C4-2B (cell line): ENCODE measurements around the gene HORMAD1.
A peak's percentile ranks its signal among the peaks of the same experiment; 100 is the strongest.

ENCODE experiments used
- H3K27ac ChIP-seq: fragments of 450-650 bp; 2 replicates; pipeline ENCODE4 v1.5.1; 2017
- CTCF ChIP-seq: fragments of 450-650 bp; conservative IDR thresholded peaks from 2 replicates; pipeline ENCODE4 v1.5.1; 2017; ENCODE audit warnings: mild to moderate bottlenecking
- ZFX ChIP-seq: fragments of 450-650 bp; IDR thresholded peaks from 2 replicates; pipeline ENCODE4 v1.6.1; 2017

HORMAD1 gene

GRCh38 chr1:150696590-150696989 lies 24.1 kb downstream of the HORMAD1 start:
- no peak for TF ChIP-seq ZFX
- TF ChIP-seq CTCF: no peak

GRCh38 chr1:150696162-150696561 lies 24.5 kb downstream of the HORMAD1 start:
- H3K27ac ChIP-seq: no peak overlapping the region
- TF ChIP-seq ZFX (no peak), CTCF (no peak)

More at GRCh38 chr1:150696590-150696989, 24.1 kb downstream of the HORMAD1 start:
- peak overlapping the region; percentile 33 for H3K27ac ChIP-seq

DNA sequence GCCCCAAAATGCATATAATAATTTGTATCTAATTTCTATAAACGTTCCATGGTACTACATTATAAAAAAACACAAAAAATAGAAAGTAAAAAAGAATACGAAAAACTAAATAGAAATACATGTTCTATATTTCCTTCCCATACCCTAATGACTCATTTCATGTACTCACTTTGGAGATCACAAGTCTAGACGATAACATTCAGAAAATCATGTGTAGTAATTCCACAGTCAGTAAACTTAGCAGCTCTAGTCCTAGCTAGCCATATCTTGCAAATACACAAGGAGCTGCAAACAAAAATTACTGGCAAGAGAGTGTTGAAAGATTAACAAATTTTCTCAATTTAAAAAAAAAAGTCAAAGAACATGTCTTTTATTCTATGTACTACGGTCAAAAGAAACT lies 25.1 kb downstream of the HORMAD1 start:
- TF ChIP-seq CTCF (no peak), ZFX (no peak)
- no peak overlapping the region for H3K27ac ChIP-seq

DNA sequence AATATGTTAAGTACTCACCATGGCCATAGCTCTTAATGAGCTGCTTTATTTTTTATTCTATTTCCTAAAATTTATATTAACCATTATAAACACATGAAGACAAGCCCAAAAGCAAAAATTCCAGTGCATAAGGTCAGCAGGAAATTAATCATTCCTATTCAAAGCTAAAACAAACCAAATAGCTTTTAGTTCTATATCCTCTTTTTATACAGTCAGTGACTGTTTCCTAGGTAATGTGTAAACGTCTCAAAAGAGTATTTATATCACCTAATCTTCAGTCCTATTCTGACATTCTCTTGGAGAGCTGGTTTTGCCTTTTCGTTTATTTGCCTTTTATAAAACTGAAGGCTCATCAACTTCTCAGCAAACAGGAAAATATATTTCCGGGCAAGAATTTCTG lies 28.0 kb downstream of the HORMAD1 start:
- TF ChIP-seq ZFX (no peak), CTCF (no peak)
- no peak overlapping the region for H3K27ac ChIP-seq

GRCh38 chr1:150688763-150689162 lies 31.9 kb downstream of the HORMAD1 start:
- TF ChIP-seq ZFX (no peak), CTCF (no peak)
- no peak overlapping the region for H3K27ac ChIP-seq

DNA sequence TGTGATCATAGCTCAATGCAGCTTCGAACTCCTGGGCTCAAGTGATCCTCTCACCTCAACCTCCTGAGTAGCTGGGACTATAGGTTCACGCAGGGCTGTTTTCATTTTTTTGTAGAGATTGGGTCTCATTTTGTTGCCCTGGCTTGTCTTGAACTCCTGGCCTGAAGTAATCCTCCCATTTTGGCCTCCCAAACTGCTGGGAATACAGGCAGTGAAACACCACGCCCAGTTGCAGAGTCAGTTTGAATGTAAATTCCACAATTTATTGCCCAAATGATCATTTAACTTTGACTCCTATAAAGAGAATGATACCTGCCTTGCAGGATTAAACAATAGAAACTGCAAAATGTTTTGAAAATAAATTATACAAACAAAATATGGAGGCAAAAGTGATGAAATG lies 34.4 kb downstream of the HORMAD1 start:
- TF ChIP-seq CTCF: no peak
- no peak for TF ChIP-seq ZFX
- H3K27ac ChIP-seq: no peak overlapping the region

GRCh38 chr1:150683914-150684313 lies 36.8 kb downstream of the HORMAD1 start:
- H3K27ac ChIP-seq: no peak overlapping the region

More at GRCh38 chr1:150683914-150684313, 36.8 kb downstream of the HORMAD1 start:
- TF ChIP-seq CTCF (no peak), ZFX (no peak)
